HG03442 (cell line): Measurements from ENCODE around the gene EN2.
"Not testable (repeated sequence)": the region's sequence is repeated elsewhere in the genome, so short reads cannot be mapped to it uniquely, and the experiment has no call there.

Source experiments
- ATAC-seq: cut with Tn5 transposase; IDR thresholded peaks from one replicate; pipeline ENCODE4 v1.9.1; 2021; ENCODE audit warnings: mild to moderate bottlenecking, moderate library complexity; ENCODE audit not compliant: unreplicated experiment

Gene EN2

GRCh38 chr7:155425887-155426286, 32.0 kb upstream of the EN2 start:
- no peak for ATAC-seq

GRCh38 chr7:155426543-155427410, 31.2 kb upstream of the EN2 start:
- no peak for ATAC-seq

GRCh38 chr7:155427411-155428038, 30.4 kb upstream of the EN2 start:
- no peak for ATAC-seq

GRCh38 chr7:155428171-155428834, 29.6 kb upstream of the EN2 start:
- ATAC-seq, result no peak

- no peak for ATAC-seq
Measured at GRCh38 chr7:155429651-155430050, 28.3 kb upstream of the EN2 start.

GRCh38 chr7:155430606-155431005, 27.3 kb upstream of the EN2 start:
- no peak for ATAC-seq

- ATAC-seq, result no peak
Measured at GRCh38 chr7:155431231-155431630, 26.7 kb upstream of the EN2 start.

GRCh38 chr7:155431711-155432110, 26.2 kb upstream of the EN2 start:
- no peak for ATAC-seq

GRCh38 chr7:155435110-155435509, 22.8 kb upstream of the EN2 start:
- no peak for ATAC-seq

- no peak for ATAC-seq
Measured at GRCh38 chr7:155437836-155438235, 20.1 kb upstream of the EN2 start.

GRCh38 chr7:155438777-155439176, 19.2 kb upstream of the EN2 start:
- ATAC-seq, result no peak

- ATAC-seq, result no peak
Measured at GRCh38 chr7:155439311-155440017, 18.5 kb upstream of the EN2 start.

GRCh38 chr7:155440018-155440410, 17.9 kb upstream of the EN2 start:
- ATAC-seq, result no peak

GRCh38 chr7:155441856-155442255, 16.1 kb upstream of the EN2 start:
- no peak for ATAC-seq

GRCh38 chr7:155444746-155445145, 13.2 kb upstream of the EN2 start:
- no peak for ATAC-seq

- ATAC-seq, result not testable (repeated sequence)
Measured at GRCh38 chr7:155445606-155446005, 12.3 kb upstream of the EN2 start.

GRCh38 chr7:155447603-155448002, 10.3 kb upstream of the EN2 start:
- no peak for ATAC-seq

- ATAC-seq, result no peak
Measured at GRCh38 chr7:155448632-155449007, 9.3 kb upstream of the EN2 start.

- no peak for ATAC-seq
Measured at GRCh38 chr7:155449008-155449868, 8.7 kb upstream of the EN2 start.

- no peak for ATAC-seq
Measured at GRCh38 chr7:155449869-155450557, 7.9 kb upstream of the EN2 start.
